Stimulated activated CD4-positive, alpha-beta T cell treated with anti-CD3 and anti-CD28 coated beads, TNF-alpha, amount 100 ng/mL, for 4 hours (primary cell): ENCODE measurements around the gene EXD3.

ENCODE experiments used
- DNase-seq, 3 experiments: peaks; one replicate each; pipeline ENCODE4 v3.0.0-alpha.2; 2020; ENCODE audit warnings: low read depth in 3 of 3

The EXD3 gene

DNA sequence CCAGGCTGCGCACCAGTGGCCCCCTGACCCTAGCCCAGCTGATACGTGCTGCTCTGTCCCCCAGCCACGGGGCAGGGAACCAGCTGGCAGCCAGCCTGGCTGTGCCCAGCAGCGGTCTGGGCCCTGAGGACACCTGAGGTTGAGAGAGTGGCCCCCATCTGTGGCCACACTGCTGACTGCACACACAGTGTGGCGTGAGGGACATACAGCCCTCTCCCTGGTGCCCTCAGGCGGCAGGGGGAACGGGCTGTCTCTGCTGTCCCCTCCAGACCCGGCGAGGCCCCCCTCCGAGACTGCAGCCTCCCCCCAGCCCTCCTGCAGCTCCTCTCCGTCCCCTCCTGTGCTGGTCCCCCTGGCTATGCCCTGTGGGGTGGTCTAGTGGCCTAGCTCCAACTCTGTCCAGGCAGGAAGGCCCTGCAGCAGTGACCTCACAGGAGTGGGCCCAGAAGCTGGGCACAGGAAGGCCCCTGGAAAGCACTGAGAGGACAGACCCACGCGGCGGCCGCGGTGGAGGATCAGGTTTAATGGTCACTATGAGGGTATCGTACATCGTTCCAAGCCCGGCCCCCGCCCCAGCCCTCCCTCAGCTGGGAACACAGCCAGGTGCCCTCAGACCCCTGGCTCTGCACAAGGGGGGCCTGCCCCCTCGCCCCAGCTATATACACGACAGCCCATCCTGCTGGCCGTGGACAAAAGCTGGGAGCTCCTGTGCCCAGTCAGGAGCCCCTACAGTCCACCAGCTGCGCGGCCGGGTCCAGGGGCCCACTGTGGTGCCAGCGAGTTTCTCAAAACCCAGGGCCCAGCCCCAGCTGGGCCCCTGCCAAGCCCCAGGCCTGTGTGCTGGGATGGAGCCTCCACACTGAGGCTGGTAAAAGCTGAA lies 25.0 kb upstream of the EXD3 start:
- DNase-seq = no peak

DNA sequence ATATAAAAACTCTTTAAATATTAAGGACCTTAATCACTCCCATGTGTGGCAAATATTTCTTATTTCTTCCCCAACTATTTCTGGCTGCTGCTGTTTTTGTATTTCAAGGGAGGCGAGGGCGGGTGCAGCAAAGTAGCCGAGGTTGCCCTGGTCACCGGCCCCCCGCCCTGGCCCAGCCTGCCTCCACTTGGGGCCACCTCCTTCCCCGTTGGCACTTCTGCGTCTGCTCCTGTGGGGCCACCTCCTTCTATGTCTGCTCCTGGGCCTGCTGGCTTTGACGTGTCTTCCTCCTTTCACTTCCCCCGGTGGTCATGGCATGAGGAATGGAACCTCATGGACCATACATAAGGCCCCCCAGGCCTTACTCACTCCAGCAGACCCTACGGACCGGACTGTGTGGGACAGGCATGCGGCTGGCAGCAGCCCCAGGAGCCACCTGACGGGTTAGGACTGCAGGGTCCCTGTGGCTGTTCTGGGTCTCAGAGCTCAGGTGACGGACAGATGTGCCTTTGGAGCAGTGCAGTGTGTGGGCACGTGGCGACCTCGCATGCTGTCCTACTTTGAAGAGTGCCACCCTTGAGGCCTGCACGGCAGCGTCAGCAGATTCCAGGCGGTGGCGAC lies 24.0 kb upstream of the EXD3 start:
- DNase-seq = no peak

DNA sequence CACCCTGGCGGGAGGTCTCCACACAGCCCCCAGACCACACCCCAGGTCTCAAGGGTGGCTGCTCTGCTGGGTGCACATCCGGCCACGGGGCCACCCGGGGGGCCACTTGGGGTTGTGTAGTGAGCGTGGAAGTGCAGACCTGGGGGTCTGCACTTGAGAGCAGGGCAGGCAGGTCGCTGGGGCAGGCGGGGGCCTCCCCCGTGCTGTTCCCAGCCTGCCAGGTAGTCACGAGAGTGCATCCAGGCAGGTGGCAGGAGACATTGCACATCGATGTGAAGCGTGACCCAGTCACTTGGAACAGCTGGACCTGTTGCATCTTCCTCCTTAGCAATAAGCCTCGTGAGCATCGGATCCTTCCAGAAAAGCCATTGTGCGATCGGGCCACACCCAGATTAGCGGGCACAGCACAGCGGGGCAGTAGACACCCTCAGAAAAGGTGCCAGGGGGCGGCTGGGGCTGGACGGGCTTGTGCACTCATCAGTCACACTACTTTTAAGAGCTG lies 23.0 kb upstream of the EXD3 start:
- DNase-seq = no peak

DNA sequence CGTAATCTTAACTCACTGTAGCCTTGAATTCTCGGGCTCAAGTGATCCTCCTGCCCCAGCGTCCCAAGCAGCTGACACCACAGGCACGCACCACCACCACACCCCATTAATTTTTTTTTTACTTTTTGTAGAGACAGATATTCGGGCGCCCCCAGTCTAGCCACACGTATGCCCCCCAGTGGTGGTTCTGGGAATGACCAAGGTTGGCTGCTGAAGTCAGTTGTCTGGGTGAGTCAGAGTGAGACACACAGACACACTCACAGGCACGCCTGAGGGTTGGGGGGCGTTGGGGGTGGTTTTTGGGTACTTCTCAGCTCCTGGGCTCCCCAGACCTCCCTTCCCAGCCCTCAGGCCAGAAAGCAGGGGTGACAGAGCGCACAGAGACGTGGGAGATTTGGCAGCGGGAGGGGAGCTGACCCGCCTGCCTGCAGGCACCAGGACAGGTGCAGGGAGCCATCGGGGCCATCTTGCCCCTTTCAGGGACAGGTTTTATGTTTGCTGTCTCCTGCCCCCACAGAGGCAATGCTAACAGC lies 22.4 kb upstream of the EXD3 start:
- DNase-seq = peak; percentile 70 to 80 (median 76)

DNA sequence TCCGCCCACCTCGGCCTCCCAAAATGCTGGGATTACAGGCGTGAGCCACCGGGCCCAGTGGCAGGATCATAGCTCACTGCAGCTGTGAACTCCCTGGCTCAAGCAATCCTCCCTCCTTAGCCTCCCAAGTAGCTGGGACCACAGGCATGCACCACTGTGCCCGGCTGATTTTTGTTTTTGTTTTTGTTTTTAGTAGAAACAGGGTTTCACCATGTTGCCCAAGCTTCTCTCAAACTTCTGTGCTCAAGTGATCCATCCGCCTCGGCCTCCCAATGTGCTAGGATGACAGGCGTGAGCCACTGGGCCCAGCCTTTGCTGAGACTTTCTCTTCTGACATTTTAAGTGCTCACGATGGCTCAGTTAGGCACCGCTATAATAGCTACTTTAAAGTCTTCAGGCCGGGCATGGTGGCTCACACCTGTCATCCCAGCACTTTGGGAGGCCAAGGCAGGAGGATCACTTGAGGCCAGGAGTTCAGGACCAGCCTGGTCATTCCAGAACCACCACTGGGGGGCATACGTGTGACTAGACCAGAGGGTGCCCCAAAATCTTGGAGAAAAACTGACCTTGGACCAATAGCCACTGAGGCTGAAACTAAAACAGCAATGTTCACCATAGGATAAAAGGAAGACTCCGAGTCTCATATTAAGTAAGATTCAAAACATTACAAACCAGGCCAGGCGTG lies 21.3 kb upstream of the EXD3 start:
- no peak for DNase-seq

DNA sequence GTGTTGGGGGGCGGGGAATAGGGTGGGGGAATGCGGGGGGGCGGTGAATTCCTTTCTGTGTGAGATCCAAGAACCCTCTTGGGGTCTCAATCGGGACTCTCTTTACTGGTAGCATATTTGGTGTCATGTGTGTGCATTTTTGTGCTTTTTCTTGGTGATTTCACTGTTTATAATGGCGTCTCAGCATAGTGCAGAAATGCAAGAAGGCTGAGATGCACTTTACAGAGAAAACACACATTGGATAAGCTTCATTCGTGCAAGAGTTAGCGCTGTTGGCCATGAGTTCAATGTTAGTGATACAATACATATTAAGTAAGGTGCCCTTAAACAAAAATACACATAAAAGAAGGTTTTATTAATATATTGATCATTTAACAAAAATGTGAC lies 19.0 kb upstream of the EXD3 start:
- DNase-seq = no peak

DNA sequence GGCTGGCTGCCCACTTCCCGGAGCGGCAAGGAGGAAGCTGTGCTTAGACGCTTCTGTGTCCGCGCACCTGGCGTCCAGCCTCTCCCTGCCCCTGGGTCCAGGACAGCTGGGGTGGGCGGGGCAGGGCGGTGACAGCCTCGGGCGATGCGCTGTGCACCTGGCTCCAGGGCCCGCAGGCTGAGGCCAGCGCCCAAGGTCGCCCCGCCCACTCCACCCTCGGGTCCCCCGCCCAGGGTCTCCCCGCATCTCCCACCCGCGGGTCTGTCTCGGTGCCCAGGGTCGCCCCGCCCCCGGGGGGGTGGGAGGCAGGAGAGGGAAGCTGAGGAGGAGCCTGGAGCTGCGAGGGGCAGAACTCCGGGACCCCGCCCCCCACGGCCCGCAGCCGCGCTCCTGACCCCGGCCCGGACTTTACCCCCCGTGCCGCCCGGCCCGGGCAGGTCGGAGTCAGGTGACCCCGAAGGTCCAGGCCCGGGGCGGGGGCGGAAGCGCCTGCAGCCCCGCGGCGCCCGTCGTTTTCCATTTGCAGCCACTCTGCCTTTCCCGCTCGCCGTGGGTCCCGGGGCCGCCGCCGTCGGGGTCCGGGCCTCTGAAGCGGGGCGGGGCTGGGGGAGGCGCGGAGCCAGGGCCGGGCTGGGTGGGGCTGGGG lies 18.4 kb upstream of the EXD3 start, which contains the start of gene ENTPD8:
Gene ENTPD8 (minus strand): TSS at position 69 of the 646 bp plus-strand sequence. CDS start 3,072 bp downstream, outside the sequence.
- DNase-seq = no peak

DNA sequence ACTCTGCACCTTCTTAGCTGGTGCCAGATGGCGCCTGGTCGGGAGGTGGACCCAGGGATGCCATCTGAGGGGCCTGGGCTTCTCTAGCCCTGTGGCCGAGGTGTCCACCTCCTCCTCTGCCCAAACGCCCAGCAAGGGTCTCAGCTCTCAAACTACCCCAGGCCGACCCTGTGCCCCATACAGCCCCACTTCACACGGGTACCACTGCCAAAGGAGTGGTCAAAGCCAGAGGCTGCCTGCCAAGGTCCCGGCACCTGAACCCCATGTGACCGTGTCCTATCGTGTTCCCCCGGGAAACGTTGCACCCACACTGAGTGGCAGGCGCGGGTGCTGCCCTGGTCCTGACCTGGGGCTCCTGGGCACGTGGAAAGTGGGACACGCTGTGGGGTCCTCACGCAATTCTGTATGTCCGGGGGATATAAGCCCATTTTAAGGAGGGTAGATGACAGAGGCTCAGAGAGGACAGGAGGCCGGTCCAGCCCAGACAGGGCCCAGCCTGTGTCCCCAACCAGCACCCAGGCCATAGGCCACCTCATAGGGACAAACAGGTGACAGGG lies 16.3 kb upstream of the EXD3 start:
- DNase-seq = no peak

DNA sequence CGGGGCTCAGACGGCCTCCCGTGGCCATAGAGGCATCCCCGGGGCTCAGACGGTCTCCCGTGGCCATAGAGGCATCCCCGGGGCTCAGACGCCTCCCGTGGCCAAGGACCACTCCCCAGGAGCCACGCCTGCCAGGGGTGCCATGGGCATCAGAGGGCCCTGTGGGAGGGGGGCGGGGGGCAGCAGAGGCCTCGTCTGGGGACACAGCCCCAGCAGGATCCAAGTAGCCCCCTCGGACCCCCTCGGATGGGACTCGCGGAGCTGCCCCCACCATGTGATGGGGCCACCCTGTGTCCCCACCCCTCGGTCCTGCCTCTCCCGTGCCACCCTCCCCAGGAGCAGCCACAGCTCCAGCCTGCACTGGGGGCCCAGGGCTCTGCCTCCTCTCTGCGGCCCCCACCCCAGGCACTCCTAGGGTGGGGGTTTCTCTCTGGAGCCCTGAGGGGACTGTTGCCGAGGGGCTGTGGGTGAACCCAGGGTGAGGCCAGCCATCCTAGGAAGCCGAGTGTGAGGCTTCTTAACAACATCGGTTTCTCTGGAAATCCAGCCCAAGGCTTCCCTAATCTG lies 15.7 kb upstream of the EXD3 start:
- DNase-seq = no peak

DNA sequence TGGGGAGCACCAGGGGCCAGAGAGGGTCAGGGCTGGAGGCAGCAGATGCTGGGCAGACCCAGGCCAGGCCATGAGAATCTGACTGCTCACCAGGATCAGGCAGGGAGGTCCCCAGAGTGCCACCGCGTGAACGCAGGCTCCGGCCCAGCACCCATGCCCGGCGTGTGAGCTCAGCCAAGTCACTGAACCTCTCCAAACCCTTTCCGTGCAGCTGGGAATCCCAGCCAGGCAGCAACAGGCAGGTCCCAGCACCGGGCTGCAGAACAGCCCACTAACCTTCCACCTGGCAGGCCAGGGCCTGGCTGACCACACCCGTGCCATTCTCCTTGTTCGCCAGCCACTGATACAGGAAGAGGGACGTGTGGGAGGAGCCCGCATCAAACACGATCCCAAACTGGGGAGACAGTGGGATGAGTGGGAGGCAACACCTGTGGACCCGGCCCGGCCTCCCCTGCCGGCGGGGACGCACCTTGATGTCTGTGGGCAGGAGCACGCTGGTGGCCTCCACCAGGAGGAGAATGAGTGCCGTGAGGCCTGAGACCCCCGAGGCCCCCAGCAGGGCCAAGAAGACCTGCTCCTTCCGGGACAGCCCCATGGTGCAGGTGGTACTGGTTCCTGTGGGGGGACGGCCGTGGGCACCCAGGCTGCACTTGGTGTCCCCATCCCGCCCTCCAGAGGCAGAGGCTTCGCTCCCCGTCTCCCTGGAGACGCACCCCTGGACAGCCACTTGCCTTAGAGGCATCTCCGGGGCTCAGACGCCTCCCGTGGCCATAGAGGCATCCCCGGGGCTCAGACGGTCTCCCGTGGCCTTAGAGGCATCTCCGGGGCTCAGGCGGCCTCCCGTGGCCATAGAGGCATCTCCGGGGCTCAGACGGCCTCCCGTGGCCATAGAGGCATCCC lies 15.0 kb upstream of the EXD3 start:
- no peak for DNase-seq

DNA sequence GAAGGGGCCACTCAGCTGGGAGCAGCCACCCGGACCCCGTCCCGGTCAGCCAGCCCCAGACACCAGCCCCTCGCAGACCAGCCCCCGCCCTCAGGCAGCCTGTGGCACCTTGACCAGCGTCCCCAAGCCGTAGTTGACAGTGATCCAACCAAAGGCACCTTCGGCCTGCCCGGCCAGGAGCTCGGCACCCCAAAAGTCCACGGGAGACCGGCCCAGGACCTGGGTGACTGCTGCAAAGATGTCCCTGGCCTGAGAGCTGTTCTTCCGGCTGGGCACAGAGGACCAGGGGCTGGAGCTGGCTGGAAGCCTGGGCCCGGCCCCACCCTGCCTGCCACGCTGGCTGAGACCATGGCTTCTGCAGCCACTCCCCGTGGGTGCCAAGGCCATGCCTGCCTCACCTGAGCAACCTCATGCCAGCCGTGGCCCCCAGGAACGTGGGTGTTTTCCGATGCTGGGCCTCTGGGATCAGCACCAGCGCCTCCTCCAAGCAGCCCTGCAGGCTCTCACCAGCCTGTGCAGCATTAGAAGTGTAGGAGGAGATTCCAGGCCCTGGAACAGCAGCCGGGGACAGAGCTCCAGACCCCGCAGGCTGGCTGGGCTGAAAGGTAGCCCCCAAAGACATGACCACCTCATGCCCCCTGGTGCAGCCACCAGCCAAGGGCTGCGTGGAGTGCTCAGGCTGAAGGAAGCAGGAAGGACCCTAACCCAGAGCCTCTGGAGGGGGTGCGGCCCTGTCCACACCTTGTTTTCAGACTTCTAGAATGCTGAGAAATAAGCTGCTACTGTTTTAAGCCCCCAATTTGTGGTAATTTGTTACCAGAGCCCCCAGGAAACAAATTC lies 14.0 kb upstream of the EXD3 start:
- DNase-seq = no peak

DNA sequence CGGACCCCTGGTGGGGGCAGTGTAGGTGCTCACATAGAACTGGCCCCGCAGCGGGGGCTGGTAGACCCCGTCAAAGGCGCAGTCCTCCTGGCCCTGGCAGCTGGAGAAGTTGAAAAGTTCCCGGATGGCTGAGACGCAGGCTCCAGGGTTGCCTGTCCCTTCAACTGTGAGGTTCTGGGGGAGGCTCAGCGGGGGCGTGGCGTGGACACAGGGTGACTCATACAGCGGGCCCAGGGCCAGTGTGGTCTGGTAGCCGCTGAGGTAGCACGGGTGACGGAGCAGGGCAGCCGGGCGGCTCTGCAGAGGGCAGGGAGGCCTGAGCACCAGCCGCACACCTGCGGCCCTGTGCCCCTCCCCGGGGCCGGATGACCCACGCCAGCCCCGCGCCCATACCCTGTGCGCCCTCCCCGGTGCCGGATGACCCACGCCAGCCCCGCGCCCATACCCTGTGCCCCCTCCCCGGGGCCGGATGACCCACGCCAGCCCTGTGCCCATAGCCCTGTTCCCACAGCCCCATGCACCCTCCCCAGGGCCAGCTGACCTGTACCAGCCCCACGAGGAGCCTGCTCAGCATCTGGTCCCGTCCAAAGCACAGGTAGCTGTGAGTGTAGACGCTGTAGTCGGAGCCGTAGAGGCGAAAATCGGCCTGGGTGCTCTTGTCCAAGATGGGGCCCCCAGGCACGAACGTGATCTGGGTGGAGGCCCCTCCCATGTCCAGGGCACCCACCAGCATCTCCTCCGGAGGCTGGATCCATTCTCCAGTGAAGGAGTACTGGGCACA lies 13.2 kb upstream of the EXD3 start:
- DNase-seq = no peak

DNA sequence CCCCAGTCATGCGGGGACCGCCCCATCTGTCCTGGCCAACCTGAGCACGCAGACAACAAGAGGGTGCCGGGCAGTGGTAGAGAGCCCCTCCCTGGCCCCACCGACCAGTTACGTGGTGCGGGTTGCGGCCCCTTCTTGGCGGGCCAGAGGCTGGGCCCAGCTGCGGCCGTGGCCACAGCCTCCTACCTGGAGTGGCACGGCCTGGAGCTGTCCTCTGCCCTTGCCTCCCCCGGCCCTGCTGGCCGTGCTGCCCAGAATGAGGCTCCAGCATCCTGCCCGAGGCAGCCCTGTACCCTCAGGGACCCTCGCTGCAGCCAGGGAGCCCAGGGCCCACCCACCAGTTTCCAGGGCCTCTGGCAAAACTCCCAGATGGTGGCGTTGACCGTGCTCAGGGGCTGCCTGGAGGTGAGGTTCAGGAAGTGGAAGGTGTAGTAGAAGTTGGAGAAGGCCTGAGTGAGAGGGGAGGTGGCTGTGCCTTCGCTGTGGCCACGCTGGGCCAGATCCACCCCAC lies 12.5 kb upstream of the EXD3 start:
- no peak for DNase-seq

DNA sequence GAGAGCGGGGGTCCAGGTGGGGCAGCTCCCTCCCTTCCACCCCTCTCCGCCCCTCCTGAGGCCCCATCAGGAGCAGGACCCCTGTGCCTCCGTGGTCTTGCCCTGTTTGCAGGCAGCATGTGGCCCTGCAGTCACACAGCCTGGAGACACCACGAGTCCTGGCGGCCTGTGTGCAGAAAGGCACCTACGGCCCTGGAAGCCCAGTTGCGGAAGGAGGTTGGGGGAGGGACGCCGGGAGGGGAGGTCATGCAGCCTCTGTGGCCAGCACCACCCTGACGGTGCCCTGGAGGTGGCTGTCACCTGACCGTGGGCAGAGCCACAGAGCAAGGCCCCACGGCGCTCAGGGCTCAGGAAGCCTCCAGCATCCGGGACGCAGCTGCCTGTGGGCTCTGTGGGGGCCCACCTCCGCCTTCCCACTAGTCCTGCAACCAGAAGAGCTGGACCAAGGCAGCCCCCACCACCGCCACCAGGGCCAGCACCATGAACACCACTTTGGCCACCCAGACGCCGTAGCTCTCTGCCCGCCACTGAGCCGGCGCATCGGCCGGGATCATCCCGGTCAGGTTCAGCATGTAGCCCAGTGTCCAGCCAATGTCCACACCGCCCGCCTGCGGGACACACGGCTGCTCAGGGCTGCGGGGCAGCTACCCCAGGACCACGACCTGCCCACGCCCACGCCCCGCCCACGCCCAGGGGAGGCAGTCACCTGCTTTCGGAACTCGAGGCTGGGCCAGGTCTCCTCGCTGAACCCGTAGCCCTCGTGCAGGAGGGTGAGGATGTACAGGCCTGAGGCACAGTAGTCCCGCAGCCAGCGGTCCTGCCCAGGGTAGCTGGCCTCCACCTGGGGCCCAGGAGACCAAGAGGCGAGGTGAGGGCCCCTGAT lies 11.8 kb upstream of the EXD3 start:
- DNase-seq = no peak

DNA sequence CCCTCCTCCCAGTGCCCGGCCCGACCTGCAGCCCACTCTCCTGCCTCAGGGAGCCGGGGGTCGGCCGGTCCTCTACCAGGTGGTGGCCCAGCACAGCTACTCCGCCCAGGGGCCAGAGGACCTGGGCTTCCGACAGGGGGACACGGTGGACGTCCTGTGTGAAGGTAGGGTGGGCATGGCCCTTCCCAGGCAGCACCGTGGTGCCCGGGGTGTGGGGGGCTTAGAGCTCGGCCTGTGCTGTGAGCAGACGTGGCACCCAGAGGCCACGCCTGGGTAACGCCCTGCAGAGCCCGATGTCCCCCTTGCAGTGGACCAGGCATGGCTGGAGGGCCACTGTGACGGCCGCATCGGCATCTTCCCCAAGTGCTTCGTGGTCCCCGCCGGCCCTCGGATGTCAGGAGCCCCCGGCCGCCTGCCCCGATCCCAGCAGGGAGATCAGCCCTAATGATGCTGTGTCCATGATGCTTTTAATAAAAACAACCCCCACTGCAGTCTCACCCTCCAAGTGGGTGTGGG lies 11.0 kb upstream of the EXD3 start:
- DNase-seq = no peak

DNA sequence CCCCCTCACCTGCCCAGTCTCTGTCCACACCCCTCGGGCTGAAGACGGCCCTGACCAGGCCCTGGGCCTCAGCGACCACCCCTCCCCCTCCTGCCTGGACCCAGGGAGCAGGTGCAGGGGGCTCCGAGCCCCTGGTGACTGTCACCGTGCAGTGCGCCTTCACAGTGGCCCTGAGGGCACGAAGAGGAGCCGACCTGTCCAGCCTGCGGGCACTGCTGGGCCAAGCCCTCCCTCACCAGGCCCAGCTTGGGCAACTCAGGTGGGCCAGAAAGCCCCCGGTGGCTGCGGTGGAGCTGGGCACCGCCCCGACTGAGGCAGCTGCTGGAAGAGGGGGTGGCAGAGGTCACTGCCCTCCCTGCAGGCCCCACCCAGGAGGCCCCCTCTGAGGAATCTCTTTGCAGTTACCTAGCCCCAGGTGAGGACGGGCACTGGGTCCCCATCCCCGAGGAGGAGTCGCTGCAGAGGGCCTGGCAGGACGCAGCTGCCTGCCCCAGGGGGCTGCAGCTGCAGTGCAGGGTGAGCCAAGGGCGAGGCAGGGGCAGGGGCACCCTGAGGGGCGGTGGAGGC lies 10.5 kb upstream of the EXD3 start:
- DNase-seq = no peak
